Stimulated activated CD8-positive, alpha-beta memory T cell treated with anti-CD3 and anti-CD28 coated beads, Interleukin-4, amount 100 ng/mL, for 24 hours (primary cell): ENCODE measurements around the gene ADRA2C.

Source experiments
- DNase-seq: peaks from one replicate; pipeline ENCODE4 v3.0.0-alpha.2; 2020; ENCODE audit warnings: low read depth

Gene ADRA2C

GRCh38 chr4:3777669-3778068 is 11.5 kb downstream of the ADRA2C start:
- DNase-seq: no peak

- DNase-seq: no peak
Measured at GRCh38 chr4:3779509-3779908, 13.3 kb downstream of the ADRA2C start.

GRCh38 chr4:3780347-3781171 is 14.4 kb downstream of the ADRA2C start:
- no peak for DNase-seq

GRCh38 chr4:3781193-3781886 is 15.2 kb downstream of the ADRA2C start:
- no peak for DNase-seq

- DNase-seq: no peak
Measured at GRCh38 chr4:3781997-3782930, 16.1 kb downstream of the ADRA2C start.

GRCh38 chr4:3783693-3784306 is 17.6 kb downstream of the ADRA2C start:
- DNase-seq: no peak

GRCh38 chr4:3784454-3785291 is 18.5 kb downstream of the ADRA2C start:
- DNase-seq: no peak

GRCh38 chr4:3785292-3785565 is 19.0 kb downstream of the ADRA2C start:
- no peak for DNase-seq

- DNase-seq: no peak
Measured at GRCh38 chr4:3786196-3786869, 20.1 kb downstream of the ADRA2C start.

- no peak for DNase-seq
Measured at GRCh38 chr4:3787489-3788365, 21.5 kb downstream of the ADRA2C start.

- DNase-seq: no peak
Measured at GRCh38 chr4:3788366-3788660, 22.1 kb downstream of the ADRA2C start.

- no peak for DNase-seq
Measured at GRCh38 chr4:3789587-3789986, 23.4 kb downstream of the ADRA2C start.

GRCh38 chr4:3790006-3790561 is 23.9 kb downstream of the ADRA2C start:
- no peak for DNase-seq

- no peak for DNase-seq
Measured at GRCh38 chr4:3791256-3791655, 25.1 kb downstream of the ADRA2C start.

- no peak for DNase-seq
Measured at GRCh38 chr4:3791910-3792542, 25.8 kb downstream of the ADRA2C start.

GRCh38 chr4:3792813-3793212 is 26.6 kb downstream of the ADRA2C start:
- no peak for DNase-seq

- DNase-seq: no peak
Measured at GRCh38 chr4:3793545-3793944, 27.4 kb downstream of the ADRA2C start.

GRCh38 chr4:3796960-3797359 is 30.8 kb downstream of the ADRA2C start:
- no peak for DNase-seq
